Skeletal muscle satellite cell (primary cell): Measurements from ENCODE around the gene KIAA2012.

Experiments
- H3K27me3 ChIP-seq: 2 replicates; pipeline ENCODE4 v1.7.0; 2013; ENCODE audit warnings: low read length; ENCODE audit not compliant: control insufficient read depth, insufficient read depth
- H3K36me3 ChIP-seq: 2 replicates; pipeline ENCODE4 v1.7.0; 2013; ENCODE audit warnings: mild to moderate bottlenecking, control low read depth, low read length; ENCODE audit not compliant: insufficient read depth
- H3K4me1 ChIP-seq: 2 replicates; pipeline ENCODE4 v1.7.0; 2013; ENCODE audit warnings: low read length; ENCODE audit not compliant: control insufficient read depth, insufficient read depth
- H3K4me2 ChIP-seq: 2 replicates; pipeline ENCODE4 v1.7.0; 2013; ENCODE audit warnings: mild to moderate bottlenecking, low read length
- H3K4me3 ChIP-seq: 2 replicates; pipeline ENCODE4 v1.7.0; 2013; ENCODE audit warnings: low read length
- H3K9ac ChIP-seq: 2 replicates; pipeline ENCODE4 v1.7.0; 2013; ENCODE audit warnings: mild to moderate bottlenecking, low read depth, low read length, moderate library complexity
- H3K9me3 ChIP-seq: replicated peaks from 2 replicates; pipeline ENCODE4 v1.7.0; 2013; ENCODE audit warnings: mild to moderate bottlenecking, control low read depth, low read length

The KIAA2012 gene

DNA sequence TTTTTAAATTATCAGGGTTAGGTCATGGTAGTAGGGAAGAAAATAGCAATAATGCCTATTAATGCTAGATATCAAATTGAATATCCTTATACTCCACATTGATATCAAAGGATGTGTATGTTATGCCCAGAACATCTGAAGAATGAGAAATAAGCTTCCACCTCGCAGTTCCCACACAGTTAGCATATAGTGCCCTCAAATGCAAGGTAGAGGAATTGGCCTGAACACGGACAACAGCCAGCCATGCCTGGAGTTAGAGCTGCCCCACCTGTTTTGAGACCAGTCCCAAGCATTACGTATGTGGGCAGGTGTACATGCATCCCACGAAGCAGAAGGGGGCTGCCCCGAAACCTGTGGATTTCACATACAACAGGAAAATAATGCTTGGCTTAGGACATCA is 85.7 kb downstream of the KIAA2012 start:
- H3K9me3 ChIP-seq, result no peaks in the 10 kb centered on the region
- H3K36me3 ChIP-seq, result no peaks in the 10 kb centered on the region
- H3K9ac ChIP-seq, result no peak overlapping the region
- H3K27me3 ChIP-seq, result peaks cover 6% of the 10 kb centered on the region
- H3K4me1 ChIP-seq, result no peaks in the 10 kb centered on the region
- H3K4me2 ChIP-seq, result no peak overlapping the region
- no peak overlapping the region for H3K4me3 ChIP-seq

DNA sequence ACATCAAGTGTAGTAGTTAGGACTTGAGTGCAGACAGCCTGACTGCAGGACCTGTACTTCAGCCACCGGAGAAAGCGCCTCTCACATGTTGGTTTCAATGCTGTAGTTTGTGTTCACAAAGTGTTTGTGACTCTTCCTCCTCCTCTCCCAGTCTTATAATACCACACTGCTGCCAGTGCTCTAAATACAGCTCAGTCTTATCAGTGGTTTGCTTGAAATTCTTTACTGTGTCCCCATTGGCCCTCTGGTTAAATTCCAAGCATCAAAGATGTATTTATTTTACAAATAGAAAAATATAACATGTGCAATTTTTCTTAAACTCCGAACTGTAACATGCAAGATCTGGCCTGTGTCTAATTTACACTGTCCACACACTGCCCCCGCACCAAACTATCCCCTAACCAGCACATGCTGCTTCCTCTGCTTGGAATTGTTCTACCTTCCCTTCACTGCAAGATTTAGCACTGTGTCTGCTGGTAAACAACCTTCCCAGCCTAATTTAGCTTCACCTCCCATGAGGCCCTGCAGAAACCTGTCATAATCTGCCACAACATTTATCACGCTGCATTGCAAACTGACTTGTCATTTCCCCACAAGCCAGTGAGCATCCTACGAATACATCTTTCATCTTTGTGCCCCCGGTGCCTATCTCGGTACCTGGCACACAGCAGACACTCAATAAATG is 88.2 kb downstream of the KIAA2012 start:
- no peaks in the 10 kb centered on the region for H3K36me3 ChIP-seq
- no peak overlapping the region for H3K4me2 ChIP-seq
- no peaks in the 10 kb centered on the region for H3K4me1 ChIP-seq
- H3K27me3 ChIP-seq, result no peaks in the 10 kb centered on the region
- H3K9ac ChIP-seq, result no peak overlapping the region
- H3K4me3 ChIP-seq, result no peak overlapping the region
- H3K9me3 ChIP-seq, result no peaks in the 10 kb centered on the region

DNA sequence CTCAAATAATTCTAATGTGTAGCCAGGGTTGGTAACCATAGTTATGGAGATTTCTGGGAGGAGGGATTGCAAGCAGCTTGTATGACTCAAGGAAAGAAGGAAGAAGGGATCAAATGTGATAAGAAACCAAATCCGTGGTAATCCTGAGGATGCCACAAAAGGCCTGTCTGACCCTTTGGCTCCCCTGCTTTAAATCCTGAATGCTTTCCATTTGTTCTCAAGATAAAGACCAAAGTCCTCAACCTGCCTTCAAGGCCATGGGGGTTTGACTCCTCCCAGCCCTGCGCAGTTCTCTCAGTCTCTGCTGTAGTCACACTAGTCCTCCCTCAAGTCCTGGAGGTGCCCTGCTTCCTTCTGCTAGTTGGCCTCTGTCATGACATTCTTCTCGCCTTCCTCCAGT is 91.4 kb downstream of the KIAA2012 start:
- Histone ChIP-seq H3K9me3 (no peaks in the 10 kb centered on the region), H3K4me1 (no peaks in the 10 kb centered on the region), H3K4me3 (no peak overlapping the region), H3K9ac (no peak overlapping the region), H3K27me3 (no peaks in the 10 kb centered on the region), H3K4me2 (no peak overlapping the region), H3K36me3 (no peaks in the 10 kb centered on the region)

DNA sequence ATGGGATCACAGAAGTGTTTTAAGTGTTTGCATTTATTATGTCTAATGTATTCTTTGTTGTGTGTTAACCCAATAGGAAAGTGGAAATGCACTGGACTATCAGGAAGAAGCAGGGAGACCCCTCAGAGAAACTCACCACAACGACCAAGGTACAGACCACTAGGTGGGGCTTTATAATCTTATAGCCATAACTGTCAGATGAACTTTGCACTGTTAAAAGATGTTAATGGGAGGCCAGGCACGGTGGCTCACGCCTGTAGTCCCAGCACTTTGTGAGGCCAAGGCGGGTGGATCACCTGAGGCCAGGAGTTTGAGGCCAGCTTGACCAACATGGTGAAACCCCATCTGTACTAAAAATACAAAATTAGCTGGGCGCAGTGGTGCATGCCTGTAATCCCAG is 92.2 kb downstream of the KIAA2012 start:
- Histone ChIP-seq H3K4me1 (no peaks in the 10 kb centered on the region), H3K36me3 (no peaks in the 10 kb centered on the region), H3K9ac (no peak overlapping the region), H3K4me2 (no peak overlapping the region), H3K9me3 (no peaks in the 10 kb centered on the region), H3K4me3 (no peak overlapping the region), H3K27me3 (no peaks in the 10 kb centered on the region)

DNA sequence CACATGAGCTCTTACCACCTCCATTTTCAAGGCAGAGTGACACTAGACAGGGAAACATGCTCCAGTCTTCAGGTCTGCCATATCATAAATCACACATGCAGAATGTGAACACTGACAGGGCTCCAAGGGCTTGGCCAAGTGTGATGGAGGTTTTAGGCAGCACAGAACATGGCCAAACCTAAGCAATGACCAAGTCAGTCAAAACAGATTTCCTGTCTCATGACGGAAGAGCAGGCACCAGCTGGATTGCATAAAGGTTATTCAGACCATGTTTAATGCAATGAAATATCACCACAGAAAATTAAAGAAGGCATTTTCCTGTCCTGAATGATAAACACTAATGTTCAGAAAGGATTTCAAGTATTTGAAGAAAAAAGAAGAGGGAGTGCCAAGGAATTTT is 92.9 kb downstream of the KIAA2012 start:
- H3K9me3 ChIP-seq, result no peaks in the 10 kb centered on the region
- H3K36me3 ChIP-seq, result no peaks in the 10 kb centered on the region
- H3K4me1 ChIP-seq, result no peaks in the 10 kb centered on the region
- H3K27me3 ChIP-seq, result no peaks in the 10 kb centered on the region
- H3K4me3 ChIP-seq, result no peak overlapping the region
- H3K4me2 ChIP-seq, result no peak overlapping the region
- H3K9ac ChIP-seq, result no peak overlapping the region

DNA sequence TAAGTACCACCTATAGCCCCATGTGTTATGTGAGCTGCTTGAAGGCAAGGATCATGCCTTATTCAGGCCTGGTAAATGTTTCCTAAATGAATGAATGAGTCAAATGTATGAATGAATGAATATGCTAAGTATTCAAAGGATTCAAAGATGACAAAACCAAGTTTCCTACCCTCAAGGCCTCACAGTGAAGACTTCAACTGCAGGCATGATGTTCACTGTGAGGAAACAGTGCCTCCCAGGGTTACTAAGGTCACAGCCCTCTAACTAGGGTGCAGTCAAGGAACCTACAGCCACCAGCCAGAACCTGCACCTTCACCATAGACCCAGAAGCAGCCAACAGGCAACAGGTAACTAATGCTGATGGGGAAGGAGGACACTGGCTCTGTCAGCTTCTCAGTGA is 96.1 kb downstream of the KIAA2012 start:
- no peaks in the 10 kb centered on the region for H3K9me3 ChIP-seq
- no peaks in the 10 kb centered on the region for H3K4me1 ChIP-seq
- H3K36me3 ChIP-seq, result no peaks in the 10 kb centered on the region
- no peaks in the 10 kb centered on the region for H3K27me3 ChIP-seq
- no peak overlapping the region for H3K4me2 ChIP-seq
- H3K9ac ChIP-seq, result no peak overlapping the region
- H3K4me3 ChIP-seq, result no peak overlapping the region

DNA sequence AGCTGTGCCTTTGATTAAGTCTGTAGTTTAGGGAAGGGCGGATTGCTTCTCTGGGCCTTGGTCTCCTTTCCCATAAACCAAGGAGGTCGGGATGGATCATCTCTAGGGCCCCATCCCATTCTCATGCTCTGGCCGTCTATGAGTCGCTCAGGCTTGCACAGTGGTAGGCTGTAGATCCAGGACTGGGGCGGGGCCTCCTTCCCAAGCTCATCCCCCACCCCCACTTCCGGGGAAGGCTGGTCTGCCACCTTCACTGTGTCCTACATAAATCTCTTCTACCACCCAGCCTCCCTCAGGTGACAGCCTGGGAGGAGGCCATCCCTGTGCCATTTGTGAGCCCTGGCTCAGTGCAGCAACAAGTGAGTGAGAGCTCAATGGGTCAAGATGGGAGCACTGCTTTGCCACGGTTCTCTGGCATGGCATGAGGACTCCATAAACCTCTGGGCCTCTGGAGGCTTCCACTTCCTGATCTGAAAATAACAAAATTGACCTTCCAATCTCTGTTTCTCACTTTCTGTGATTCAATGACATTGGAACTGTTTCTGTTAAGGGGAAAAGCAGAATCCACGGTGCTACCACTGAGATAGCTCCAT is 96.9 kb downstream of the KIAA2012 start:
- Histone ChIP-seq H3K9me3 (no peaks in the 10 kb centered on the region), H3K4me1 (no peaks in the 10 kb centered on the region), H3K9ac (no peak overlapping the region), H3K4me2 (no peak overlapping the region), H3K4me3 (no peak overlapping the region), H3K36me3 (no peaks in the 10 kb centered on the region), H3K27me3 (no peaks in the 10 kb centered on the region)

DNA sequence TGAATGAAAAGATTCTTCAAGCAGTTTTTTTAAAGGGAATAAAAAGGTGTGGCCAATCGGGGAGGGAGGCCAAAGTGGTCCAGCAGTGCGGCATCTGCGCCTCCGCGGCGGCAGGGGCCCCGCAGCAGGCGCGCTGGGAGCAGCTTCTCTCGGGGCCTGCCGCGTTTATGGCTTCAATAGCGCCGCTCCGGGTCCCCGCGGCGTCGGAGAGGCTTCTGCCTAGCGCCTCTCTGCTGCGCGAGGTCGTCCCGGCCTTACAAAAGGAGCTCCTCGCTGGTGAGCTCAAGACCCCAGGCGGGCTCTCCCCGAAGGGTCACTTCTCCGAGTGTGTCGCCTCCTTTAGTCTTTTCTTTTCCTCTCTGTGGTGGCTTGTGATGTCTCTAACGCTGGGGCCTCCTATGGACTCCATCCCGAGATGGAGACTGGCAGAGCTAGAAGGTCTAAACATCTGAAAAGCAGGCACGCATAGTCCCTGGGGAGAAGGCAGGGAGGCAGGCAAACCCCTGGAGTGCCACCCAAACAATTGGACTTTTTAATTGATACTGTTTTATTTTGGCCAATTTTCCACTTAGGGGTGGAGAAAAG is 98.3 kb downstream of the KIAA2012 start:
- H3K9ac ChIP-seq, result peak overlapping the region; percentile 17
- H3K9me3 ChIP-seq, result no peaks in the 10 kb centered on the region
- H3K4me3 ChIP-seq, result peak overlapping the region; percentile 24
- no peaks in the 10 kb centered on the region for H3K4me1 ChIP-seq
- H3K27me3 ChIP-seq, result no peaks in the 10 kb centered on the region
- no peaks in the 10 kb centered on the region for H3K36me3 ChIP-seq
- peak overlapping the region; percentile 65 for H3K4me2 ChIP-seq

DNA sequence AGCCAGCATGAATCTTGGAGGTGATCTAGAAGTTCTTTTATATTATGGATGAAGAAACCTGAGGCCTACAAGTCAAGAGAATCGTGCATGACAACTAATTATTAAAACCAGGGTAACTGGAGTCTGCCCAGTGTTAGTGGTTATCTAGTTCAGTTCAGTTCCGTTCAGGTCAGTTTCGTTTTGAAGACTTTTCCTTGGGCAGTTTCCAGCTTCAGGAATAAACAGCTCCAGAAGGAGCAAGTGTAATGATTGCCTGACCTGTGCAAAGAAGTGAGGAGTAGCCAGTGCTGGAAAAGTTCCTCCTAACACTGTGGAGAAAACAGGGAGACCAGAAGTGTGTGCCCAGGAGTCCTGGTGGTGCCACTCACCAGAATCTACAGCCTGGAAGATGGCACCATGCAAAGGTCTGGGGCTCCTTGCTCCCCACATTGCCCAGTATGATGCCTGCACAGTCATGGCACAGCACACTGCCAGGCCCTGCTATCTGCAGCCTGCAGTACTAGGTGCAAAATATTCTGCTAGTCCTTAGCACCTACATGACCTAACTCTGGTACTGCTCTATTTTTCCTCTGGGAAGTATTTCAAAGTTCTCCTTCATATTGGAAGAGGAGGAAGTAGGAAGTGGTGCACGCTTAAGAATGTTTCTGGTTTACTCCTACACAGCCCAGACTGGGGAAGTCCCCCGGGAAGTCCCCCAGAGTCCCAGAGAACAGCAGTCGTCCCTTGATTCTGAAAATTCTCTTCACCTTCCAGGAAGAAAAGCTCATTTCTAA is 99.6 kb downstream of the KIAA2012 start:
- H3K4me3 ChIP-seq, result no peak overlapping the region
- H3K4me2 ChIP-seq, result no peak overlapping the region
- H3K27me3 ChIP-seq, result no peaks in the 10 kb centered on the region

DNA sequence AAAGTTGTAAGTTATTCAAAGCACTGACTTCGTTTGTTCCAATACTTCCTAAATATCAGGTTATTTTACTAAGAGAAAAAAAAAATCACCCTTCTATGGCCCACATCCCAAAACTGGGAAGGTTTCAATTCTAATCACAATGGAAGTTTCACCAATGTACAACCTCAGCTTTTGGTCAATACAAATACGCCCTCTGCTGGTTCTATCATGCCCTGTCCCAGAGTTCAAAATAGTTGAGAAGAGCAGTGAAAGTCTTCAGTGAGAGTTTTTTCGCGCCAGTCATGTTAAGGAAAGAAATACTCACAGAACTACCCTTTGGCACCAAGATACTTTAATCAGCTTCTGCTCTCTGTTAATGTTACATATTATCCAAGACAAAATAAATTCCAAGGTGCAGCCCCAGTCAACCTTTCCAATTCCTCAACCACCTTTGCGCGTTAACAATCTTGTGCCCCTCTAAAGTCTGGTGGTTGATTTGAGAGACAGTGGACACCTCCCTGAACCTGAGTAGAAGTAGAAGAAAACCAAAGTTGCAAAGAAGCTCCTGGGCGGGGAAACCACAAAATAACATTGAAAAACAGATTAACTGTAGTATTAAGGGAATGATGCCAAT is 105.4 kb downstream of the KIAA2012 start:
- Histone ChIP-seq H3K9me3 (no peaks in the 10 kb centered on the region), H3K4me3 (no peak overlapping the region), H3K27me3 (no peaks in the 10 kb centered on the region), H3K9ac (no peak overlapping the region), H3K36me3 (no peaks in the 10 kb centered on the region), H3K4me2 (no peak overlapping the region), H3K4me1 (no peaks in the 10 kb centered on the region)

More for the DNA sequence above, 99.6 kb downstream of the KIAA2012 start:
- H3K9me3 ChIP-seq, result no peaks in the 10 kb centered on the region
- H3K4me1 ChIP-seq, result no peaks in the 10 kb centered on the region
- no peaks in the 10 kb centered on the region for H3K36me3 ChIP-seq
- no peak overlapping the region for H3K9ac ChIP-seq

DNA sequence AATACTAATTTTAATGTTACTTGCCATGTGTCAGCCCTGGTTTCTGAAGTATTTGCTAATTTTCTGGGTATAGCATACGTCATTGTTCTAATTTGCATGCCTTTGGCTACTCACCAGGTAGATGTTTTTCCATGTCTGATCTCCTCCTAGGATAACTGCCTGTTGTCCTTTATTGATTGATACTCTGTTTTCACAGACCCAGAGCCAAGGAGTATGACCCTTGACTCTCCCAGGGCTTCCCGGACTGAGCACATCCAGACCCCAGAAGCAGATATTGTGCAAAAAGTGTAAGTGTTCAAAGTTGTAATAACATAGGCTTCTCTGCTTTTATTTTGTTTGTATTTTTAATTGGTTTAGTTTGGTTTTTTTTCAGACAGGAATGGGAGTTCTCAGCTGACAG is 111.5 kb downstream of the KIAA2012 start:
- Histone ChIP-seq H3K4me1 (peaks cover 22% of the 10 kb centered on the region), H3K4me2 (no peak overlapping the region), H3K9ac (no peak overlapping the region), H3K36me3 (no peaks in the 10 kb centered on the region), H3K4me3 (no peak overlapping the region), H3K27me3 (no peaks in the 10 kb centered on the region), H3K9me3 (no peaks in the 10 kb centered on the region)
